ENCODE results near the gene SNX13. TPM values are rescaled to one million over a fixed set of nuclear protein-coding genes. Genes with fewer than 3 reads are reported as not detected.
"Not testable (repeated sequence)": the region's sequence is repeated elsewhere in the genome, so short reads cannot be mapped to it uniquely, and the experiment has no call there.

SNX13 gene
- total RNA-seq, 1 donor from 2014 or later = 86.9 TPM

GRCh38 chr7:17846935-17847334 is 93.4 kb downstream of the SNX13 start:
- DNase-seq = no peak

- no peak for DNase-seq
These were observed 95.1 kb downstream of the SNX13 start for GRCh38 chr7:17845197-17845547.

DNA sequence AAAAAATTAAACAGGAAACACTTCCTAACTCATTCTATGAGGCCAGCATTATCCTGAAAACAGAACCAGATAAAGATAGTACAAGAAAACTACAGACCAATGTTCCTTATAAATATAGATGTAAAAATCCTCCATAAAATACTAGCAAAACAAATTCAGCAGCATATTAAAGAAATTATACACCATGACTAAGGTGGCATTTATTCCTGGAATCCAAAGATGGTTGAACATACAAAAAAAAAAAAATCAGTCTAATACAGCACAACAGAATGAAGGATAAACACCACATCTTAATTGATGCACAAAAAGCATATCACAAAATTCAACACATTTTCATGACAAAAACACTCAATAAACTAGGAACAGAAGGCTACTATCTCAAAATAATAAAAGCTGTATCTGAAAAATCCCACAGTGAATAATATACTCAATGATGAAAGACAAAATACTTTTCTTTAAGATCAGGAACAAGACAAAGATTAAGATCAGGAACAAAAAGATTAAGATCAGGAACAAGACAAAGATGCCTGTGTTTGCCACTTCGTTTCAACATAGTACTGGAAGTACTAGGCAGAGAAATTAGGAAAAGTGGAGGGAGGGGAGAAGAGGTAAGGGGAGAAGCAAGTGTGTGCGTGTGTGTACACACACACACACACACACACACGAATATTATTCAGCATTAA is 95.6 kb downstream of the SNX13 start:
- DNase-seq = no peak

GRCh38 chr7:17844022-17844421 is 96.3 kb downstream of the SNX13 start:
- DNase-seq = no peak

DNA sequence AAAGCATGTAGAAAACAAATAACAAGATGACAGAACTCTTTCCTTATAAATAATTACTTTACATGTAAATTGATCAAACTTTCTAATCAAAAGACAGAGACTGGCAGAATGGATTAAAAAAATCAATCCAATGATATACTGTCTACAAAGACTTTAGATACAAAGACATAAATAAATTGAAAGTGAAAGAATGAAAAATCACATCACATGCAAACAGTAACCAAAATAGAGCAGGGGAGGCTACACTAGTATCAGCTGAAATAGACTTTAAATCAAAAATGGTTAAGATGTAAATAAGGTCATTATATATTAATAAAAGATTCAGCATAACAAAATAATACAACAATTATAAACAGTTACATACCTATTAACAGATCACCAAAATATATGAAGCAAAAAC is 97.3 kb downstream of the SNX13 start:
- DNase-seq = no peak

- DNase-seq = no peak
These were observed 107.4 kb downstream of the SNX13 start for GRCh38 chr7:17832820-17833355.

DNA sequence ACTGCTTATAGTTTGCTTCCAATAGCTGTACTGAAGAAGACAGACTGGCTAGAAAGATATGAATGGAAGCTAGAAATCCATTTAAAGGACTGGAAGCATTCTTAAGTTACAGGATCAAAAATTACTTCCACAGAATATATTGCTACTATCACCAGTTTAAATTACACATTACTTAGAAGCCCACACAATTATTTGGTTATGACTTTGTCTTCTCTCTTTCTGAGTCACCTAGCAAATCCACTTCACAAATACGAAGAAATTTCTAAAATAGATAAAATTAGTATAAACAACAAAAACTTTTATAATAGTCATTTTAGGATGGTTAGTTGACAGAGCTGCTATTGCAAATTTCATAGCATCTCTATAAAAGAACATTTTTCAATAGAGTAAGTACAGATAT is 108.1 kb downstream of the SNX13 start:
- no peak for DNase-seq

- DNase-seq = no peak
These were observed 110.1 kb downstream of the SNX13 start for GRCh38 chr7:17830206-17830605.

DNA sequence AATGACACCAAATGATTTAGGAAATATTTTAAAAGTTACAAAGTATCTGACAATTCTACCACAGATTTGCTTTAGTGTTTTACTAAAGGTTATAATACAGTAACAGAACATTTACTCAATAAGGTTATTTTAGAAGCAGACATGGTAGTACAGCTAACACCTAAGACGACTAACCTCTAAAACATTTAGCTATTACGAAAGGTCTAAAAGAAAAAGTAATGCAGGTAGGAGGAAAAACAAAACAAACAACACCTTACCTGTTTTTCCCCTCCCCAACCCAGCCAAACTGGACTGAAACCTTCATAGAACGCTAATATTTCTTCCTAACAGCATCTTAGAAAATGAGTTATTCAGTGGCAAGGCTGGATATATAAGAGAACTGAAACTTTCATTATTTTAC is 111.3 kb downstream of the SNX13 start:
- DNase-seq = no peak

DNA sequence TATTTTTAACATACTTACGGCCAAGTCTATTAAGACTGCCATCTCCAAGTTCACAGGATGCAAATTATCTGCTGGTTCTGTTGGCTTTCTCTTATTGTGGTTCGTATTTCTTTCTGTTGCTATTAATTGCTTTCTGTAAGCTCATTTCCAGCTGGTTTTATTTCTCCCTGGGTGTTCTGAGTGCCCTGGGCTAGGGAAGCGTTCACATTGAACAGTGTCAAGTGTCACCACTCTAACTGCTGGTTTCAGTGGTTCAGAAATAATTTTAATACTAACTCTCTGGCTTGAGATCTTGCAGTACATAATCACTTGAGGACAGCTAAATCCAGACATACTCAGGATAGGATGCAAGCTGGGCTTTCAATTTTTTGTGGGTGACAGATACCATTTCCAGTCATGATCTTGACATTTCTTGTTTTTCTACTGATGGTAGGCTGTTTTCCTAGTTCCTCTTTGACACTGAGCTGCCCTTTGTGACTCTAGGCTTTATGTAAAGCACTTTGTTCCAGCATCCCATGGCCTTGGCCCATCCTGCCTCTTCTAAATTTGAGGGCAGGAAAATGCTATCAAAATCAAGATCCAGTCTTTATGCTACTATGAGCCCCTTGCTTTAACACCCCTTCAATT is 117.6 kb downstream of the SNX13 start:
- DNase-seq = no peak

DNA sequence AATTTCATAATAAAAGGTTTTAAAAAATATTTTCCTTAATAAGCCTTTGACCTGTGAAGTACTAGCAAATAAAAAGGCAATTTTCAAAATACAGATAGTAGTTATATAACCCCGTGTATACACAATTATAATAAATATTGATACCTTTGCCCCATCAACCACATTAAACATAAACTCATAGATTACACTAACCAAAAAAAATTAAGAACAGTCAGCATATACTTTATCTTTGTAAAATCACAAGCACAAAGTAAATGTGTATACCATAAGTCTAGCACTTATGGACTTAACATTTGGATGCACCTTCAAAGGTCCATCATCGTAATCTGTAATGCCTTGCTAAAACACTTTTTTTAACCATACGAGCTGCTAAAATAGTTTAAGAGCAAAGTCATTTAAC is 123.4 kb downstream of the SNX13 start:
- no peak for DNase-seq

- no peak for DNase-seq
These were observed 125.0 kb downstream of the SNX13 start for GRCh38 chr7:17815318-17815717.

DNA sequence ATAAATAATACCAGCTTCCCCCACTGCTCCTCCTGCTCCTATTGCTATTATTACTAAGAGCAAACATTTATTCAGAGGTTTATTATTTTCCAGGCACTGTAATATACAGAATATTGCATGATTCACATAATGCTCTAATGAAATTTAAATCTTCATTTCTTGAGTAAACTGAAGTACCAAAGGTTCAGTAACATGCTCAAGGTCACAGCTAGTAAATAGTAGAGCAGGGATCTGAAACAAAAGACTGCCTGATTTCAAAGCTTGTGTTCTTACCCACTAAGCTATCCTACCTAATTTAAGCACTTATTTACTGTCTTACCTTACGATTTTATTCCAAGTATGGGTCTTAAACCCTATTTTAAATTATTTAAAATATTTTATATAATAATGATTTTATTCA is 126.2 kb downstream of the SNX13 start:
- DNase-seq = no peak

DNA sequence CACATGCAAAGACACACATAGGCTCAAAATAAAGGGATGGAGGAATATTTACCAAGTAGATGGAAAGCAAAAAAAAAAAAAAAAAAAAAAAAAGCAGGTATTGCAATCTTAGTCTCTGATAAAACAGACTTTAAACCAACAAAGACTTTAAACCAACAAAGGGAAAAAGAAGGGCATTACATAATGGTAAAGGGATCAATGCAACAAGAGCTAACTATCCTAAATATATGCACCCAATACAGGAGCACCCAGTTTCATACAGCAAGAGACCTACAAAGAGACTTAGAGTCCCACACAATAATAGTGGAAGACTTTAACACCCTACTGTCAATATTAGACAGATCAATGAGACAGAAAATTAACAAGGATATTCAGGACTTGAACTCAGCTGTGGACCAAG is 131.1 kb downstream of the SNX13 start:
- DNase-seq = not testable (repeated sequence)

GRCh38 chr7:17807242-17807641 is 133.1 kb downstream of the SNX13 start:
- no peak for DNase-seq

DNA sequence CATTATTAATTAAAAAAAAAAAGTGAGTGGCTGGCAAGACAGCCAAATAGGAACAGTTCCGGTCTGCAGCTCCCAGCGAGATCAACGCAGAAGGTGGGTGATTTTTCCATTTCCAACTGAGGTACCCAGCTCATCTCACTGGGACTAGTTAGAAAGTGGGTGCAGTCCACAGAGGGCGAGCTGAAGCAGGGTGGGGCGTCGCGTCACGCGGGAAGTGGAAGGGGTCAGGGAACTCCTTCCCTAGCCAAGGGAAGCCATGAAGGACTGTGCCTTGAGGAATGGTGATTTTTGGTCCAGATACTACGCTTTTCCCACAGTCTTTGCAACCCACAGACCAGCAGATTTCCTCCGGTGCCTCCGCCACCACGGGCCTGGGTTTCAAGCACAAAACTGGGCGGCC is 133.7 kb downstream of the SNX13 start:
- DNase-seq = no peak

DNA sequence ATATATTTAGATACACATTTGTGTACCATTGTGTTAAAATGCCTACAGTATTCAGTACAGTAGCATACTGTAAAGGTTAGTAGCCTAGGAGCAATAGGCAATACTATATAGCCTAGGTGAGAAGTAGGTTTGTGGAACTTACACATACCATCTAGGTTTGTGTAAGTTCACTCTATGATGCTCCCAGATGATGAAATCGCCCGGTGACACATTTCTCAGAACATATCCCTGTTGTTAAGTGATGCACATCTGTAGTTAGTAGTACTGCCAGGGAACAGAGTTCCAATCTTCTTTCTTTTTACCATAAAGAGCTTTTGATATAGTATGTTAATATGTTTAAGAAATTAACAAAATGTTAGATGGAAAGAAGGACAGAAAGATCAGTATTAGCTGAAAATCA is 138.2 kb downstream of the SNX13 start:
- DNase-seq = no peak

GRCh38 chr7:17792075-17792936 is 148.0 kb downstream of the SNX13 start:
- no peak for DNase-seq

GRCh38 chr7:17787257-17787656 is 153.0 kb downstream of the SNX13 start:
- no peak for DNase-seq

- DNase-seq = no peak
These were observed 153.9 kb downstream of the SNX13 start for GRCh38 chr7:17786314-17786852.

DNA sequence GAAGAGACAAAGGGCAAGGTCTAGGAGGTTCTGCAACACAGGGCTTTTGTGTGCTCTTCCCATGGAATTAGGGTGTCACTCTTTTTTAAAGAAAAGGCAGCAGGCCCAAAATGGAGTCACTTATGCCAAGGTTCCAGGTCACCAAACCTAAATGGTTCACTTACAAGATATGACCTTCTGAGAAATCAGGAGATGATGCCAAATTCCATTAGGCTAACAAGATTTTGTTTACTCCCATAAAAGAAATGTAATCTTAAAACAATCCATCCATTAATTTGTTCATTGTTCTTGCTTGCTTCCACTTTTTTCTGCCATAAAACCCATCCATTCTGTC is 158.1 kb downstream of the SNX13 start:
- no peak for DNase-seq

GRCh38 chr7:17781491-17782215 is 158.6 kb downstream of the SNX13 start:
- DNase-seq = no peak
